ENCODE results near the gene C17orf75.

C17orf75 gene

GRCh38 chr17:32303781-32304288 lies 38.1 kb downstream of the C17orf75 start:
- no peak for DNase-seq (ENCODE audit: low read depth)

GRCh38 chr17:32302860-32303649 lies 38.9 kb downstream of the C17orf75 start:
- DNase-seq (ENCODE audit: low read depth), result no peak

- no peak for DNase-seq (ENCODE audit: low read depth)
These were observed 39.9 kb downstream of the C17orf75 start for GRCh38 chr17:32302037-32302436.

GRCh38 chr17:32299580-32300164 lies 42.3 kb downstream of the C17orf75 start:
- no peak for DNase-seq (ENCODE audit: low read depth)

- no peak for DNase-seq (ENCODE audit: low read depth)
These were observed 43.0 kb downstream of the C17orf75 start for GRCh38 chr17:32298721-32299579.

GRCh38 chr17:32298298-32298697 lies 43.7 kb downstream of the C17orf75 start:
- DNase-seq (ENCODE audit: low read depth), result no peak

- no peak for DNase-seq (ENCODE audit: low read depth)
These were observed 44.1 kb downstream of the C17orf75 start for GRCh38 chr17:32297860-32298259.

GRCh38 chr17:32297424-32297823 lies 44.5 kb downstream of the C17orf75 start:
- no peak for DNase-seq (ENCODE audit: low read depth)

GRCh38 chr17:32292094-32292493 lies 49.9 kb downstream of the C17orf75 start:
- no peak for DNase-seq (ENCODE audit: low read depth)

- DNase-seq (ENCODE audit: low read depth), result no peak
These were observed 52.4 kb downstream of the C17orf75 start for GRCh38 chr17:32289471-32290070.

GRCh38 chr17:32288615-32289014 lies 53.4 kb downstream of the C17orf75 start:
- DNase-seq (ENCODE audit: low read depth), result no peak

- DNase-seq (ENCODE audit: low read depth), result no peak
These were observed 54.0 kb downstream of the C17orf75 start for GRCh38 chr17:32287804-32288511.

- no peak for DNase-seq (ENCODE audit: low read depth)
These were observed 55.5 kb downstream of the C17orf75 start for GRCh38 chr17:32286518-32286900.

GRCh38 chr17:32285746-32286517 lies 56.0 kb downstream of the C17orf75 start:
- DNase-seq (ENCODE audit: low read depth), result no peak

GRCh38 chr17:32285306-32285705 lies 56.7 kb downstream of the C17orf75 start:
- DNase-seq (ENCODE audit: low read depth), result peak; percentile 54

- no peak for DNase-seq (ENCODE audit: low read depth)
These were observed 58.2 kb downstream of the C17orf75 start for GRCh38 chr17:32283745-32284201.

GRCh38 chr17:32281011-32281451 lies 60.9 kb downstream of the C17orf75 start:
- no peak for DNase-seq (ENCODE audit: low read depth)

- no peak for DNase-seq (ENCODE audit: low read depth)
These were observed 61.9 kb downstream of the C17orf75 start for GRCh38 chr17:32279891-32280716.

- DNase-seq (ENCODE audit: low read depth), result no peak
These were observed 63.2 kb downstream of the C17orf75 start for GRCh38 chr17:32278815-32279214.

Data from CMK (cell line).